Activated T-helper 1 cell treated with anti-CD3 and anti-CD28 coated beads, Interleukin-12 subunit alpha, Interleukin-12 subunit beta, Interleukin-2, Interleukin-4 antibody, amounts not matched to agents 30 ng/mL and 10 ng/mL and 1 ng/mL, durations not matched to agents 14 hours and 24 hours and 36 hours (primary cell): ENCODE measurements around the gene TMEM25. TPM values are rescaled to one million over a fixed set of nuclear protein-coding genes. Genes with fewer than 3 reads are reported as not detected.
"Not testable (repeated sequence)": the region's sequence is repeated elsewhere in the genome, so short reads cannot be mapped to it uniquely, and the experiment has no call there.

Source experiments
- DNase-seq: peaks from one replicate; pipeline ENCODE4 v3.0.0; 2021; ENCODE audit warnings: low spot score
- H3K27ac Mint-ChIP-seq: one replicate; pipeline ENCODE4 v1.8.0; 2021; ENCODE audit warnings: mild to moderate bottlenecking, mixed read lengths
- H3K27me3 Mint-ChIP-seq: one replicate; pipeline ENCODE4 v1.8.0; 2022; ENCODE audit warnings: mild to moderate bottlenecking, moderate library complexity, mixed read lengths; ENCODE audit not compliant: insufficient read depth
- H3K36me3 Mint-ChIP-seq: one replicate; pipeline ENCODE4 v1.8.0; 2021; ENCODE audit warnings: low read depth, mixed read lengths
- H3K4me1 Mint-ChIP-seq: one replicate; pipeline ENCODE4 v1.8.0; 2021; ENCODE audit warnings: low read depth, mixed read lengths
- H3K4me3 Mint-ChIP-seq: one replicate; pipeline ENCODE4 v1.8.0; 2021; ENCODE audit warnings: mild to moderate bottlenecking, moderate library complexity, mixed read lengths
- H3K9me3 Mint-ChIP-seq: one replicate; pipeline ENCODE4 v1.8.0; 2021; ENCODE audit warnings: mixed read lengths
- intact Hi-C: fragments of 100-400 bp; cut with micrococcal nuclease; formaldehyde crosslinking; loops from one replicate; pipeline ENCODE4 v1.15.1; 2024
- total RNA-seq: library from RNA; stranded (reverse); gene quantifications from 2 replicates; pipeline ENCODE4 v1.2.3, GENCODE V29; 2022

The TMEM25 gene
- total RNA-seq, 1 donor from 2014 or later: 15.0 TPM

DNA sequence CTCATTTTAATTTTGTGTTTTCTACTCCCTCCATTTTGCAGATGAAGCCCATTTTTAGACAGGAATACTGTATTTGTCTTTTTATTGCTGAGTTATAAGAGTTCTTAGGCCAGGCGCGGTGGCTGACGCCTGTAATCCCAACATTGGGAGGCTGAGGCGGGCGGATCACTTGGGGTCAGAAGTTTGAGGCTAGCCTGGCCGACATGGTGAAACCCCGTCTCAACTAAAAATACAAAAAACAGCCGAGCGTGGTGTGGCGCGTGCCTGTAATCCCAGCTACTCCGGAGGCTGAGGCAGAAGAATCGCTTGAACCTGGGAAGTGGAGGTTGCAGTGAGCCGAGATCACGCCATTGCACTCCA is 40.7 kb downstream of the TMEM25 start:
- H3K4me1 Mint-ChIP-seq: peaks cover 46% of the 10 kb centered on the region
- intact Hi-C loops: loop anchor here (2.0 to 5.0 kb wide), 8 partner anchors 35 to 1243 kb away; partner anchors contain the start of genes DDX6, PHLDB1, UBE4A and VPS11
- not testable (repeated sequence) for H3K9me3 Mint-ChIP-seq, DNase-seq, H3K27me3 Mint-ChIP-seq, H3K36me3 Mint-ChIP-seq
- H3K4me3 Mint-ChIP-seq: peak overlapping the region; percentile 98
- peak overlapping the region; percentile 96 for H3K27ac Mint-ChIP-seq

- peaks cover 9% of the 10 kb centered on the region for H3K36me3 Mint-ChIP-seq
- H3K4me3 Mint-ChIP-seq: peak within 1 kb of the TSS; percentile 98
- peak; percentile 69 for DNase-seq
- no peaks in the 10 kb centered on the region for H3K9me3 Mint-ChIP-seq
- peak within 1 kb of the TSS; percentile 96 for H3K27ac Mint-ChIP-seq
- no peaks in the 10 kb centered on the region for H3K27me3 Mint-ChIP-seq
- intact Hi-C loops: loop anchor here (2.0 to 5.0 kb wide), 8 partner anchors 34 to 1244 kb away; partner anchors contain the start of genes DDX6, PHLDB1, UBE4A and VPS11
- H3K4me1 Mint-ChIP-seq: peaks cover 51% of the 10 kb centered on the region
Measured at GRCh38 chr11:118572061-118572980, 41.3 kb downstream of the TMEM25 start, which contains the start of gene ARCN1. ARCN1 (plus strand) TSS chr11:118572409; CDS start chr11:118572548, 139 bp downstream.

DNA sequence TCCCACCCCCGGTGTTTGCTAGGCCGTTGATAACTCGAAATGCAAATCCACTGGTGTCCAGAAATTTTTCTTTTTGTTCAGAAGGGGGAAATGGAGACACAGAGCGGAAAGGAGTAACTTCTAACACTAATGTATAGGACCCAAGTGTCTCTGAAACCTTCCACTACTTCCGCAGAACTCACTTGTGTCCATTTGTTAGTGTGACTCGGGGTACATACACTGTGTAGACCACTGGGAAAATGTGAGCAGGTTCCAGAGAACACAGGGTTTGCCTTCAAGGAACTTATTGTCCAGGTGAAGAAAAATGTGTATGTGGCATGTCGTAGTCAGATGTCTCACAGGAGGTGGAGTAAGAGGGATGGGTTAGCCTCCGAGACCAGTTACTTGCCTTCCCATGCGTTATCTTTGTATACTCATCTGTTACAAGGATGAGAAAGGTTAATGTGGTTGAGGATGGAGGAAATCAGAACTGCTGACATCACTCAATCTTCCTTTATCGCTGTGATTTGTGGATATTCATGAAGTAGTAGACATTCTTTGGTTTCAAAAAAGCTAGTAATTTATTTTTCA is 42.1 kb downstream of the TMEM25 start:
- Mint-ChIP-seq H3K4me1 (peaks cover 54% of the 10 kb centered on the region), H3K4me3 (peak overlapping the region; percentile 98), H3K27ac (peak overlapping the region; percentile 96), H3K9me3 (no peaks in the 10 kb centered on the region), H3K36me3 (peaks cover 9% of the 10 kb centered on the region), H3K27me3 (no peaks in the 10 kb centered on the region)
- intact Hi-C loops: loop anchor here (1.0 to 5.0 kb wide), 9 partner anchors 34 to 1244 kb away; partner anchors contain the start of genes ATP5MG, DDX6, PHLDB1 and UBE4A
- DNase-seq: peak; percentile 20

DNA sequence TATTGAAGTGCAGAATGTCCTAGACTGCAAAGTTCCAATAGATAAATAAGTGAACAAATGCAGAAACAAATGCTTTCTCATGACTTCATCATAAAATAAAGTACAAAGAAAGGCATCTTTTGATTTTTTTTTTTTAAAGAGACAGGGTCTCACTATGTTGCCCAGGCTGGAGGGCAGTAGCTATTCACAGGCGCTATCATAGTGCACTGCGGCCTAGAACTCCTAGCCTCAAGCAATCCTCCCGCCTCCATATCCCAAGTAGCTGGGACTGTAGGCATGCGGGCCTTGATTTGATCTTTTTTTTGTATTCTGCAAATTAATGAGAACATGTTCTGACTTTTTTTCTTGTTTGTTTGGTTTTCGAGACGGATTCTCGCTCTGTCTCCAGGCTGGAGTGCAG is 43.6 kb downstream of the TMEM25 start:
- DNase-seq: no peak
- Mint-ChIP-seq H3K4me1 (peaks cover 57% of the 10 kb centered on the region), H3K27ac (no peak overlapping the region), H3K36me3 (peaks cover 11% of the 10 kb centered on the region), H3K27me3 (no peaks in the 10 kb centered on the region), H3K9me3 (no peaks in the 10 kb centered on the region), H3K4me3 (peak overlapping the region; percentile 58)
- intact Hi-C loops: loop anchor here (5.0 kb wide), 3 partner anchors 218 to 493 kb away; partner anchors contain the start of genes DDX6 and VPS11

DNA sequence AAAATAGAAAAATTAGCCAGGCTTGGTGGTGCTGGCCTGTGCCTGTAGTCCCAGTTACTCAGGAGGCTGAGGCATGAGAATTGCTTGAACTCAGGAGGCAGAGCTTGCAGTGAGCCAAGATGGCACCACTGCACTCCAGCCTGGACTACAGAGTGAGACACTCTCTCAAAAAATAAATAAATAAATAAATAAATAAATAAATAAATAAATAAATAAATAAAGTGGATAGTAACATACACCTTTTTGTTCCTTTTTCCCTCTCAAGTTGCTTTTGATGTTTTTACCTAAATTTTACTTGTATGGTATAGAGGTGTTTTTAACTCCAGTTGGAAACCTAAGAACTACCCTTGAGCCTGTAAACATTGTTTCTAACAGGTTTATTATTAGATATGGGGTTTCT is 47.0 kb downstream of the TMEM25 start:
- DNase-seq, H3K27ac Mint-ChIP-seq, H3K9me3 Mint-ChIP-seq, H3K4me3 Mint-ChIP-seq, H3K27me3 Mint-ChIP-seq, intact Hi-C loops: not testable (repeated sequence)
- H3K36me3 Mint-ChIP-seq: peaks cover 18% of the 10 kb centered on the region
- H3K4me1 Mint-ChIP-seq: peaks cover 46% of the 10 kb centered on the region

- intact Hi-C loops: no loop called here
- Mint-ChIP-seq H3K4me1 (peaks cover 18% of the 10 kb centered on the region), H3K27me3 (no peaks in the 10 kb centered on the region), H3K9me3 (no peaks in the 10 kb centered on the region), H3K4me3 (no peak overlapping the region), H3K27ac (no peak overlapping the region), H3K36me3 (peaks cover 29% of the 10 kb centered on the region)
- no peak for DNase-seq
Measured at GRCh38 chr11:118581057-118581456, 50.1 kb downstream of the TMEM25 start.

Other genes starting within 250 kb of the TMEM25 start
- 630 and 646 TPM in 2 replicates for gene CD3E, start 226.5 kb upstream of the TMEM25 start, total RNA-seq
- gene CD3D, start 188.5 kb upstream of the TMEM25 start, total RNA-seq: 486 and 491 TPM in 2 replicates
- gene CD3G, start 186.8 kb upstream of the TMEM25 start, total RNA-seq: 134 and 145 TPM in 2 replicates
- gene UBE4A, start 171.6 kb upstream of the TMEM25 start, total RNA-seq: 44.1 and 46.0 TPM in 2 replicates
- gene ATP5MG, start 129.6 kb upstream of the TMEM25 start, total RNA-seq: 205 and 216 TPM in 2 replicates
- 78.4 and 87.8 TPM in 2 replicates for gene KMT2A, start 94.7 kb upstream of the TMEM25 start, total RNA-seq
- gene TTC36, start 3.7 kb upstream of the TMEM25 start, total RNA-seq: 0.59 and 0.91 TPM in 2 replicates
- 17.7 and 18.4 TPM in 2 replicates for gene IFT46, start 34.7 kb downstream of the TMEM25 start, total RNA-seq
- gene ARCN1, start 41.2 kb downstream of the TMEM25 start, total RNA-seq: 162 and 165 TPM in 2 replicates
- gene PHLDB1, start 76.4 kb downstream of the TMEM25 start, total RNA-seq: 0.86 and 1.4 TPM in 2 replicates
- not detected in 2 replicates for gene TREH, start 148.5 kb downstream of the TMEM25 start, total RNA-seq